GM18868 (cell line): ENCODE measurements around the gene PPM1K.
A peak's percentile ranks its signal among the peaks of the same experiment; 100 is the strongest.

ENCODE experiments used
- ATAC-seq: cut with Tn5 transposase; IDR thresholded peaks from one replicate; pipeline ENCODE4 v1.9.1; 2021; ENCODE audit warnings: mild to moderate bottlenecking, moderate library complexity; ENCODE audit not compliant: unreplicated experiment

The PPM1K gene

DNA sequence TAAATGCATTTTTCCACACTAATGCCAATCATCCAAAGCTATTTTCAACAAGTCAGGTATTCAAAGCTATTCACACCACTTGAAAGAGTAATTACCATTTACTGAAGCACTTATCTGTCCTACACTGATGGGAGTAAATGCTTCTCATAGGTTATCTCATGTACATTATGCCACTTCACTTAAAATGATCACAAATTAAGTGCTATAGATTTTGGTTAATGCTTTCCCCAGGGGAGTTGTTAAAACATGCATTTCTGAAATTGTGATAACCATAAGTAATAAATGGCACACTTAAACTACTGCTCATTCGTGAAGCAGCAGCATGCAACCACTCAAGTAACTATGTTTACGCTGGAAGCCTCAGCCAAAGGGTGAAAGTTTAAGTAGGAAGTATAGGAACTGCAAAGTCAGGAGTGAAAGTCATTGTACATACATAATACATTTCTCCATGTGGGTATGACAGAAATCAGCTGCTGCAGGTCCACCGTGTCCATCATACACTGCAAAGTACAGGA is 6.6 kb downstream of the PPM1K start:
- no peak for ATAC-seq

DNA sequence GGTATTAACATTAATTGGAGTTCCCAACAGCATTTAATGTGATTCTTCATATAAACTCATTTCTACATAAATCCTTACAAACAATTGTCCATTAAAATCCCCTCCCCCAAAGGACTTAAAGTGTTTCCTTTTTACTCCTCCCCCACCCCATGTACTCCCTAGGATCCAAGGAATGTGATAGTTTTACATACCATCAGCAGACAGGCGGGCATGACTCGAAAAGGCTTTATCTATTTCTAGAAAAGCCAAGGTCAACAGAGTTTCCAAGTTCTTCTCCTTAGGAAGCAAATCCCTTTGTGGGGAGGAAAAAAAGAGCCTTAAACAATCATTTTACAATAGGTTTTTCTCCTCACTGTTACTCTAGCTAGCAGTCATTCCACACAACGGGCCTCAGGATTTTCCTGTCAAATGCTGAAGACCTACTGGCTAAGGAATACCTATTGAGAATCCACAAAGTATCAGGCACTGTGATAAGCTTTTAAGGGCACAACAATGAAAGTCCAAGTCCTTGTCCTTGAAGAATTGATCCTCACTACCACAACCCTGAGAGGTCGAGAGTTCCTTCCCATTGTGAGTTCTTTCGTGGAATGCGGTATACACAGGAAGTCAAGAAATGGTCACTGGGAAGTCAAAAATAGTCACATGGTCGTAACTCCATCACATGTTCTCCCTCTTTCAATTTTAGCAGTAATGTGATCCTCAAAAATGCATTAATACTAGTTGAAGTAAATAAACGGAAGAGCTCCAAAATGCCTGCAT is 7.2 kb downstream of the PPM1K start:
- no peak for ATAC-seq

DNA sequence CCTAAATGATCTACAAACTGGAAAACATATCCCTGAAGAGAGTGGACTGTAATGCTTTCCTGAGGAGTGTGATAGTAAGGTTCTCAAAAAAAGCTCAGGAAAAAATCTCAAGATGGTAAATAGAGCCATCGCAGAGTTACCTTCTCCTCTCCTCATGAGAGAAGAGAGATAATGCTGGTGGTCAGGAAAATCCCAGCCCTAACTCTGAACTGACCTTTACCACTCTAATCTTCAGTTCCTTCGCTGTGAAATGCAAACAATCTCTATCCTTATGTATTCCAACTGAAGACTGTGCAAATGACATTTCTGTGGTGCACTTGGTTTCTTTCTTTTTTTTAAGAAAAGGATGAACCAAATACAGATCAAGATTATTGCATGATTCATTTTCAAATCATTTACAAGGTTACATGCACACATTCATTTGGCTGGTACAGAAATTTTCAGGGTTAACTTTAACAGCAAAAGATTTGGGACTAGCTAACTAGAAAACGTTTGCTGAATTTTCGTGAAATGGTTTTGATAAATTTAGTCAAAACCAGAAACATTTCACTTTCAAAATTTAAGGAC is 8.3 kb downstream of the PPM1K start:
- ATAC-seq: no peak

DNA sequence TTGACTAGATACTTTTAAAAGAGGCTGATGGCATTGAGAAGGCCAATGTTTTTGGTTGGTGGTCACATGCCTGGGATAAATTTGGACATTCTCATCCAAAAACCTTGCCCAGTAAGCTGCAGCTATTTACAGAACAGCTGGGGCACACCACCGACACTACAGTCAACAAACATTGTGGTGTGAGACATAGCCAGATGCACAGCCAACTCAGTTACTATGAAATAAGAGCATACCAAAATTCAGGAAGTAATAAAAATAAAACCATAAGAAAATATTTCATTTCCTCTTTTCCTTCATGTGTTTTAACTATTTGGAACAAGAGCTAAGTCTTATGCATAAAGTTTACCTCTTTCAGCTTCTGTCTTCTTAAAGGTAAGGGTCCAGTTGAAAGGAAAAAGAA is 8.8 kb downstream of the PPM1K start:
- ATAC-seq: peak; percentile 86

DNA sequence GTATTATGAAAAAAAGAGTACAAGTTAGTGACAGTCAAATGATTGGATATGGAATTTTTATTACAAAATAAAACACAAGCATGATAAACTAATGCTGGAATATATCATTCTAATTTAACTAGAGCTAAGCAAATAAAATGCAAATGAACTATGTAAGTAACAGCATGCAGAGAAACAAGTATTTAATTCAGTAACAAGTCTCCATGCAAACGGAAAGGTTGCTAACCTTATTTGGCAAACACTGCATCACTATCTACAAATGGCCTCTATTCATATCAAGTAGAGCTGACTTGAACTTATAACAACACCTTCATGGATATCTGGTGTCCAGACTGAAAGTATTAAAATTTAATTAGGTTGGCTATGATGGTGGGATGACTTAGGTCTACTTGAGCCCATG is 15.4 kb downstream of the PPM1K start:
- no peak for ATAC-seq

DNA sequence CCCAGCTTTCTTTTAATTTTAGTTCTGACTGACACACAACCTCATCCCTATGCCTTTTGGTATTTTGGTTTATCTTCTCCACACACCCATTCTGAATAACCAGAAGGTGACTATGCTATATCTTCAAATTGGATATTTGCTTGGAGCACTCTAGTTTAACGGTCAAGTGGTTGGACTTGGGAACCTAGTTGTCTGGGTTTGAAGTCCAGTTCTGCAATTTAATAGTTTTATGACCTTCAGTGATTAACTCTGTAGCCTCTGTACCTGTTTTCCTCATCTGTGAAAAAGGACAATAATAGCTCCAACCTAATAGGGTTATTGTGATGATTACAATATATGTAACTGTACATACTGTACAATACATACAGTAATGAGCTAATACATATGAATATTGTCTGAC is 20.0 kb downstream of the PPM1K start:
- no peak for ATAC-seq

DNA sequence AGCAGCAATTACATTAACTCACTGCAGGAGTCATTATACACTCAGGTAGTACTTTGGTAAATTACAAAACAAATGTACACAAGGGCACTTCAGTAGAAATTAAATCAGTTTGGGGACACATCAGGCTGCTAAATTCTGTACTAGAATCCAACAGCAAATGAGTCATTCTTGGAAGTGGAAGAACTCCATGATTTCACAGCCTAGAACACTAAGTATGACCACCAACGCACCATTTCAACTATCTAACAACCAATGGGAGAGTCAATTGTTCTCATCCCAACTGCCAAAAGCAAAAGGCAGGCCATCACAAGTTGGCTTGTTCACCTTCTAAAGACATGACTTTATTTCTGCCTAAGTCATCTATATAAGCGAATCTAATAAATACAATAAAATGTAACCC is 26.6 kb downstream of the PPM1K start:
- ATAC-seq: no peak

DNA sequence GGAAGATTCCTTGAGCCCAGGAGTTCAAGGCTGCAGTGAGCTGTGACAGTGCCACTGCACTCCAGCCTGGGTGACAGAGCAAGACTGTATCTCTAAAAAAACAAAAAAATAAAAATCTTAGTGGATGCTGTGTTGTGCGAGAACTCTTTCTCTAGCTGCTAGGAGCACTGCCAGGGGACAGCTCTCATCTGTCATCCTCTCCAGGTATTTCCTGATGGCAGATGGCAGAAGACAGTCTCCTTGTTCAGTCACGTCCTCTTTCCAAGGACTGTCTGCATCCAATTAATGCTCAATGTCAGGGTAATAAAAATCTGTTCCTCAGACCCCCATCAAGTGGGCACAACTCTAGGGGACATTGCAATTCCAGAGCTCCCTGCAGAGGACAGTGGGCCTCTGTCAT is 29.2 kb downstream of the PPM1K start:
- no peak for ATAC-seq

DNA sequence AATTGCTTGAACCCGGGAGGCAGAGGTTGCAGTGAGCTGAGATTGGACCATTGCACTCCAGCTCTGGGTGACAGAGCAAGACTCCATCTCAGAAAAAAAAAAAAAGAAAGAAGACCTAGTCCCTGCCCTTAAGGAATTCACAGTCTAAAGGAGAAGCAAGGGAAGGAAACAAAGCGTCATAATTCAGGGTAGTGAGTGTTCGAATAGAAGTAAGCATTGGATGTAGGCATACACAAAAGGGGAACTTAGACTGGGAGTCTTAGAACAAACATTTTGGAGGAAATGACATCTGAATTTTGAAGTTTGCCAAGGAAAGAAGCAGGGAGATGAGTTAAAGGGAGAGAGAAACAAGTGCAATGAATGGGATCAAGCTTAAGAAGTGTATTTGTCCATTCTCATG is 32.4 kb downstream of the PPM1K start:
- ATAC-seq: no peak

DNA sequence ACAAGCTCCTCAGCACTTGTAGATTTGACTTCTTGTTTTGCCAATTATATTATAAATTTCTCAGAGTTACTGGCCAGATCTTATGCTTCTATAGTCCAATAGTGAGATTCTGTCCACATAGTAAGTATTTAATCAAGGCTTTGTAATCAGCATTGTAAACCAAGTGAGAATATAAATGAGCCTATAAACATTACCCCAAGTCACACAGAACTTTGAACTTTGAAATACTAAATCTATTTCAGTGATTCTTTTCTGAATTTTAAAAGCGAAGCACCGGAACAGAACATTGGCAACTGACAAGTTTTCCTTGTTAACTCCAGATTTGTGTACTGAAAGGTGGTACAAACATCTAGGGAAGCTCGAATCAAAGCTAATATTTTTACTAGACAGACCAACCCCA is 37.2 kb downstream of the PPM1K start:
- no peak for ATAC-seq

DNA sequence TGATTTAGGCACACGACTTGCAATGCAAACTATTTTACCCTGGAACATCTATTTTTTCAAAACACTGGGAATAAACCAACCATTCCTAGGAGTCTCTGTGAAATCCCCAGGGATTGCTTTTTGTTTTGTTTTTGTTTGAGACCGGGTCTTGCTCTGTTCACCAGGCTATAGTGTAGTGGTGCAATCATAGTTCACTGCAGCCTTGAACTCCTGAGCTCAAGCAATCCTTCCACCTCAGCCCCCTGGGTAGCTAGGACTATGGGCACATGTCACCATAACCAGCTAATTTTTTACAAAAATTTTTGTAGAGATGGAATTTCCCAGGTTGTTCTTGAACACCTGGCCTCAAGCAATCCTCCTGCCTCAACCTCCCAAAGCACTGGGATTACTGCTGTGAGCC is 37.8 kb downstream of the PPM1K start:
- ATAC-seq: no peak

DNA sequence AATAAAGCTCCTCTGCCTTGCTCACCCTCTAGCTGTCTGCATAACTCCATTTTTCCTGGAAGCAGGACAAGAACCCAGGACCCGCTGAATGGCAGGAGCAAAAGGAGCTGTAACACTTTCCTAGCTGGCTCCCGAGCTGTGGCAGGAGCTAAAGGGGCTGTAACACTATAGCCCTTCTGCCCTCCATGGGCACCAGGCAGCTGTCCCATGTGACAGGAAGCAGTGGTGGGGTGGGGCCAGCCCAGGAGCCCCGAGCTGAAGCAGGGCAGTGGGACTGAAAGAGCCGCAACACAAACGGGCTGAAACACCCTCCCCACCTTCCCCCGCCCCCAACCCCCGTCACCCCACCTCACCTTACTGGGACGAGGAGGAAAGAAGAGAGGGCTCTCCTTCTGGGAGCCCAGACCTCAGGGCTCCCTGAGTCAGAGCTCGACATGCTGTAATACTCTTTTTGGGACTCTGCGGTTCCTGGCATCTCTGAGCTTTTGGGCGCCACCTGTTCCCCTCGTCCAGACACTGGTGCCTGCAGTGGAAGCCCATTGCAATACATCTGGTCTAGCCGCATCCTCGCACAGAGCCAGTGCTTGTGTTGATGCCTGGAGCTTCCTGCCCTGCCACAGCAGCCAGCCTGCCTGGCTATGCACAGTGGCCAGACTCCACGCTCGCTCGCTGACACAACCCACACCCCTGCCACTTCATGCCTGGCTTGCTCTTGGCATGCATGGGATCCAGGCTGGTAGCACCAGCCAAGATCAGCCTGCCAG is 39.4 kb downstream of the PPM1K start:
- ATAC-seq: peak; percentile 94

DNA sequence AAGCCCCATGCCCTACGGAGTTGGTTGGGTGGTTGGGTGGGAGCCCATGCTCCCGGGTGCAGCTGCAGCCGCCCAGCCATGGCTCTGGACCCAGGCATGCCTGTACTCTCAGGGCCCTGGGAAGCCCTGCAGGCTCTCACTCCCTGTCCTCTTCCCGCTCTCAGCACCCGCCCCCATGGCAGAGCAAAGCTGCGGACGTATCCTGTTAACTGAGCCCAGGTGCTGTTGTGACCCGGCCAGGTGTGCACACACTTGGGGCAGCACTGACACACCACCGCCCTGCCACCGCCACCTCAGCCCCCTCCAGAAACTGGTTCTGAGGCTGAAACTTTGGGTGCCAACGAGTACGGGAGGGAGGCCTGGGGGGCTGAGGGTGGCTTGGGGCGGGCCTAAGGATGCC is 40.3 kb downstream of the PPM1K start:
- ATAC-seq: no peak

DNA sequence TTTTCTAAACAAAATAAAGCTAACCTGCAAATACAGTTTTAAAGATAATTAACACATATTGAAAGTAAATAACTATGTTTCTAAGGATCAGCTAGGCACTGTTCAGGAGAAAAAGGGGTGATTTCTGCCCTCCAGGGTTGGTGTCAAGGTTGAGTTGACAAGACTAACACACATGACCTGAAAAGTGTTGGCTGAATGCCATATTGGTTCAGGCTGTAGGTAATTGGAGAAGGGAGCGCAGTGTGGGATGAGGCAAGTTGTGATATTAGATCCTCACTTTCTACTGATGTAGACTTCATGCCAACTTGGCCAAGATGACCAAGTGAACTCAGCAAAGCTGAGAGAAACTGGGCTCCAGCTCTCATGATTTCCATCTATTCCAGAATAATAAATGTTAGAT is 42.2 kb downstream of the PPM1K start:
- ATAC-seq: no peak

DNA sequence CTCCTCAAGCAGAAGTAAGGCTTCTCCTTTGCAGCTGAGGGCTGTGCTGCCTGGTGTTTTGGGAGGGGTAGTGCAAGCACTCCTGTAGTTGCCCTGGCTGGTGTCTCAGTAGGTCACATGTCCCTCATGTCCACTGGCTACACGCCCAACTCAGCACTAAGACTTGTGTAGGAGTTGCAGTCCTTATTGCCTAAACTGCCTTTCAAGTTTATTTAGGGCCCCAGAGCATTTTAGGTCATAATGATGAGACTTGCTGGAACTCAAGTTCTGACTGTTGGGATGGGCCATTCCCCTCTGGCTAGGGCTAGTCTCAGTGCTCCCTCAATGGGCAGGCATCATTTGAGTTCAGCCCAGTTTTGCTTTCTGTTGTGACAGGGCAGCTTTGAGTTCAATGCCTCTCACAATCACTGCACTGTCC is 44.1 kb downstream of the PPM1K start:
- ATAC-seq: no peak

DNA sequence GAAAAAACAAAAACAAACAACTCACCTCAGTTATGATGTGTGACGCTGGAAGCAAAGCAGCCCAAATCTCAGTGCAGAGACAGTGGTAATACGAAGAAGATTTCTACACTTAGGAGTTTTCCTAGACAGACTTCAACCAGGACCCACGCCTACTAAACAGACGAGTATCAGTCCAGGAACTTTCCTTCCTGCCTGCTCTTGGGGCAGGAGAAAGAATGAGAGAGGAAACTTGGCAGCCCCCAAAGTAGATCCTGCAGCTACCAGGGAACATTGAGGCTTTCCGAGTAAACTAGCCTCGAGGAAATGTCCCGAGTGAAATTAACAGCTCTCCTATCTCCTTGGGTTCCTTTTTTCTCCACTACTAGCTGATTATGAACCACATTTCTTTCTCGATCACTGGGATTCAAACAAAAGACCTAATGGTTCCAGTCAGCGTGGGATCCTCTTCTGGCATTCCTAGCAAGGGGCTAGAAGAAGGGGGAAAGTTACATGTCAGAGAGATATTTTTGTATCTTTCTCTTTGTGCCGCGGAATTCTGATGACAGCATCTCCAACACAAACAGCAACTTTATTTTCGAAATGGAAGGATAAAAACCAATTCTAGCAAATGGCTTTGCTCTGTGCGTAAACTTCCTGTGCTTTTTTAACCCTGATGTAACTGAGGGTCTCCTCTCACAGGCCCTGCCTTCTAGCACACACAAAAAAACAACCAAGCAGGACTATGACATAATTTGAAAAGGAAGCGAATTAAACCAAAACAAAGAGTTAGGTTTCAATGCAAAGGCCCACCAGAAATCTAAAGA is 53.2 kb downstream of the PPM1K start:
- no peak for ATAC-seq

DNA sequence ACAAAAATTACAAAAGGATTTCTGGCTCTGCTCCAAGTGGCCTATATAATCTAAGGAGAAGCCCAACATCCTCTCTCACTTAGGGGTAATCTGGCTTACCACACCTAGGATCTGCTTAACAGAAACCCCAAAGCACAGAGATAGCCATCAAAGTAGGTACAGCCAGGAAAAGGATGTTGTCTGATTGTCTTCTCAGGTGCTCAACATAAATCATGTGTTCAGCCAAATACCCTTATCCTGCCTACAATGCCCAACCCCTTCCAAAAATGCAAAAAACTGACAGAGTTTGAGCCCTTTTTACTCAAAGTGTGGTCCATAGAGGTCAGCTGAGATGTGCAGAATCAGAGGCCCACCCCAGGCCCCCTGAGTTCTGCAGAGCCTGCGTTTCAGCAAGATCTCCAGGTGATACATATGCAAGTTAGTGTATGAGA is 53.9 kb downstream of the PPM1K start:
- no peak for ATAC-seq

DNA sequence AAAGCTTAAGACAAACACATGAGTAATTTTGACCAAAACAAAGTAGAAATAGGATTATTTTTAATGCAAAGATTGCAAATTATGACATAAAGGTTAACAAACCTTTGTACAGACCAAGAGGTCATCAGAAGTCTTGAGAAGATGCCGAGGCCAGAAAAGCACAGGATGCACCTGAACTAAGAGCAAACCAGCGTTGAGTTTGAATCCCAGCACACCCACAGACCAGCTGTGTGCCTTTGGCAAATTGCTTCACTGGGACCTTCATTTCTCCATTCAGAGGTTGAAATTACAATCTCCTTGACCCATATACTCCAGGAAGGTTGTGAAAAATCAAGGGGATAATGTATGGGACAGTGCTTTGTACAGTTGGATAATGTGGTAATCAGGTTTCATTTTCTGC is 56.6 kb downstream of the PPM1K start:
- ATAC-seq: no peak

DNA sequence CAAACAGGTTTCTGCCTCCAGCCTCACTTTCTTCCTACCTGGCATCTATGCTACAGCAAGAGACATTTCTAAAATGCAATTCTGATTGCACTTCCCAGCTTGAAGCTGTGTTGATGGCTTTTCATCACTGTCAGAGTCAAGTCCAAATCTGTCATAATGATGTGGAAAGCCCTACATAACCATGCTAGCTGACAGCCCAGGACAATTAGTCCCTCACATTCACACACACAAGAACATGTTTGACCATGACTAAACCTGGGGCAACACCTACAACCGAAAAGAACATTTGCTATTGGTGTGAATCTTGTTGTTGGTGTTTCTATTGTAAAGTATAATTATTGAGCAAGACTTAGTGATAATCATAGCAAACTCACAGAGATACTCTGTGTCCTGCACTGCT is 58.2 kb downstream of the PPM1K start:
- ATAC-seq: no peak

DNA sequence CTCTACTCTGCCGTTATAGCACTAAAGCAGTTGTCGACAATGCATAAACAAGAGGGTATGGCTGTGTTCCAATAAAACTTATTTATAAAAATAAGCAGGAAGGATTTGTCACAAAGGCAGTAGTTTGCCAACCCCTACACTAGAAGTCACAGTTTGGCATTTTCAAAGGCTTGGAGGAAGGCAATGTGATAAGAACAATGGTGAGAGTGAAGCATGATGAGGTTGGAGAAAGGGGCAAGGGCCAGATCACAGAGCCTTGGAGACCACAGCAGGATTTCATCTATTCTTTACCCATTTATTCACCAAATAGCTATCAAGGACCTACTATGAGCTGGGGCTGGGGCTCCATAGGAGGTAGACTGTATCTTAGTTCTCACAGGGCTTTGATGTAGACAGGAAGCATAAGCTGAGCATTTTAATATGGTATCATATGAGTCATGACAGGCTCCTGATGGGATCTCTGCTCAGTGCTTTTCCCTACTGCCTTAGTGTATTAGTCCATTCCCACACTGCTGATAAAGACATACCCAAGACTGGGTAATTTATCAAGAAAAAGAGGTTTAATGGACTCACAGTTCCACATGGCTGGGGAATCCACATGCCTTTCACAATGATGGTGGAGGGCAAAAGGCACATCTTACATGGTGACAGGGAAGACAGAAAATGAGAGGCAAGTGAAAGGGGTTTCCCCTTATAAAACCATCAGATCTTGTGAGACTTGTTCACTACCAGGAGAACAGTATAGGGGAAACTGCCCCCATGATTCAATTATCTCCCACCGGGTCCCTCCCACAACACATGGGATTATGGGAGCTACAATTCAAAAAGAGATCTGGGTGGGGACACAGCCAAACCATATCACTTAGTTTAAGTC is 58.9 kb downstream of the PPM1K start:
- no peak for ATAC-seq
